HEK293 (cell line): ENCODE results near the gene TNS1.

ENCODE experiments used
- TF ChIP-seq, protein P1 (sequence below): fragments of 450-650 bp; formaldehyde crosslinking; conservative IDR thresholded peaks from 2 replicates; pipeline ENCODE4 v1.5.1; 2016; ENCODE audit warnings: low read depth, missing biosample characterization, missing genetic modification characterization
- TF ChIP-seq, protein P2 (sequence below): fragments of 450-650 bp; formaldehyde crosslinking; IDR thresholded peaks from 2 replicates; pipeline ENCODE4 v1.5.1; 2016; ENCODE audit warnings: missing biosample characterization, missing genetic modification characterization

GRCh38 chr2:217913436-217913835, 89.4 kb downstream of the TNS1 start:
- TF ChIP-seq, protein P1, sequence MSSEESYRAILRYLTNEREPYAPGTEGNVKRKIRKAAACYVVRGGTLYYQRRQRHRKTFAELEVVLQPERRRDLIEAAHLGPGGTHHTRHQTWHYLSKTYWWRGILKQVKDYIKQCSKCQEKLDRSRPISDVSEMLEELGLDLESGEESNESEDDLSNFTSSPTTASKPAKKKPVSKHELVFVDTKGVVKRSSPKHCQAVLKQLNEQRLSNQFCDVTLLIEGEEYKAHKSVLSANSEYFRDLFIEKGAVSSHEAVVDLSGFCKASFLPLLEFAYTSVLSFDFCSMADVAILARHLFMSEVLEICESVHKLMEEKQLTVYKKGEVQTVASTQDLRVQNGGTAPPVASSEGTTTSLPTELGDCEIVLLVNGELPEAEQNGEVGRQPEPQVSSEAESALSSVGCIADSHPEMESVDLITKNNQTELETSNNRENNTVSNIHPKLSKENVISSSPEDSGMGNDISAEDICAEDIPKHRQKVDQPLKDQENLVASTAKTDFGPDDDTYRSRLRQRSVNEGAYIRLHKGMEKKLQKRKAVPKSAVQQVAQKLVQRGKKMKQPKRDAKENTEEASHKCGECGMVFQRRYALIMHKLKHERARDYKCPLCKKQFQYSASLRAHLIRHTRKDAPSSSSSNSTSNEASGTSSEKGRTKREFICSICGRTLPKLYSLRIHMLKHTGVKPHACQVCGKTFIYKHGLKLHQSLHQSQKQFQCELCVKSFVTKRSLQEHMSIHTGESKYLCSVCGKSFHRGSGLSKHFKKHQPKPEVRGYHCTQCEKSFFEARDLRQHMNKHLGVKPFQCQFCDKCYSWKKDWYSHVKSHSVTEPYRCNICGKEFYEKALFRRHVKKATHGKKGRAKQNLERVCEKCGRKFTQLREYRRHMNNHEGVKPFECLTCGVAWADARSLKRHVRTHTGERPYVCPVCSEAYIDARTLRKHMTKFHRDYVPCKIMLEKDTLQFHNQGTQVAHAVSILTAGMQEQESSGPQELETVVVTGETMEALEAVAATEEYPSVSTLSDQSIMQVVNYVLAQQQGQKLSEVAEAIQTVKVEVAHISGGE = no peak
- TF ChIP-seq, protein P2, sequence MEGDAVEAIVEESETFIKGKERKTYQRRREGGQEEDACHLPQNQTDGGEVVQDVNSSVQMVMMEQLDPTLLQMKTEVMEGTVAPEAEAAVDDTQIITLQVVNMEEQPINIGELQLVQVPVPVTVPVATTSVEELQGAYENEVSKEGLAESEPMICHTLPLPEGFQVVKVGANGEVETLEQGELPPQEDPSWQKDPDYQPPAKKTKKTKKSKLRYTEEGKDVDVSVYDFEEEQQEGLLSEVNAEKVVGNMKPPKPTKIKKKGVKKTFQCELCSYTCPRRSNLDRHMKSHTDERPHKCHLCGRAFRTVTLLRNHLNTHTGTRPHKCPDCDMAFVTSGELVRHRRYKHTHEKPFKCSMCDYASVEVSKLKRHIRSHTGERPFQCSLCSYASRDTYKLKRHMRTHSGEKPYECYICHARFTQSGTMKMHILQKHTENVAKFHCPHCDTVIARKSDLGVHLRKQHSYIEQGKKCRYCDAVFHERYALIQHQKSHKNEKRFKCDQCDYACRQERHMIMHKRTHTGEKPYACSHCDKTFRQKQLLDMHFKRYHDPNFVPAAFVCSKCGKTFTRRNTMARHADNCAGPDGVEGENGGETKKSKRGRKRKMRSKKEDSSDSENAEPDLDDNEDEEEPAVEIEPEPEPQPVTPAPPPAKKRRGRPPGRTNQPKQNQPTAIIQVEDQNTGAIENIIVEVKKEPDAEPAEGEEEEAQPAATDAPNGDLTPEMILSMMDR (tag by site-specific recombination) = no peak
